GM12864 (cell line): ENCODE measurements around the gene YARS1.

Experiments
- DNase-seq: peaks from one replicate; pipeline ENCODE4 v3.0.0-alpha.2; 2011; ENCODE audit warnings: low read depth
- H3K4me3 ChIP-seq: 2 replicates; pipeline ENCODE4 v1.5.1; 2011; ENCODE audit warnings: mild to moderate bottlenecking, low read depth, low read length, control low read depth
- CTCF ChIP-seq: IDR thresholded peaks from 2 replicates; pipeline ENCODE4 v1.5.1; 2011; ENCODE audit warnings: low read depth, mild to moderate bottlenecking, moderate library complexity, low read length, control low read depth, inconsistent platforms; ENCODE audit errors: missing control alignments

YARS1 gene

GRCh38 chr1:32742199-32742947, 74.8 kb downstream of the YARS1 start:
- DNase-seq, result no peak
- TF ChIP-seq CTCF, result no peak
- H3K4me3 ChIP-seq, result no peak overlapping the region

GRCh38 chr1:32741413-32742198, 75.6 kb downstream of the YARS1 start:
- H3K4me3 ChIP-seq, result peak overlapping the region; percentile 44
- no peak for DNase-seq
- peak; percentile 33 for TF ChIP-seq CTCF

DNA sequence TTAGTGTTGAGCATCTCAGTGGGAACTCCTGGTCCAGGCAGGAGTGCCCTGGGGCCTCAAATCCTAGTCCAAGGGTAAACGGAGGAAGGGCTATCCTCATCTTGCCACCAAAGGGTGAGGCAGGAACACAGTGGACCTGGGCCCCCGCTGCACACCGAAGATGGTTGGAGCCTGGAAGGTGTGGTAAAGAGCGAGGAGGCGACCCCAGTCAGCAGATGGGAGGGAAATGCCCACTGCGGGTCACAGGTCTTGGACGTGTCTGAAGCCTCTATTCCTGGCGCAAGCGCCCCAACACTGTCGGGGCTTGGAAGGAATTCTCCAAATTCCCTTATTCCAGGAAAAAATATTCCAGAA, 76.1 kb downstream of the YARS1 start:
- H3K4me3 ChIP-seq, result peak overlapping the region; percentile 44; the same call in 1 of the 2 replicates
- DNase-seq, result no peak
- TF ChIP-seq CTCF, result no peak

GRCh38 chr1:32736812-32737791, 80.1 kb downstream of the YARS1 start:
- DNase-seq, result no peak

DNA sequence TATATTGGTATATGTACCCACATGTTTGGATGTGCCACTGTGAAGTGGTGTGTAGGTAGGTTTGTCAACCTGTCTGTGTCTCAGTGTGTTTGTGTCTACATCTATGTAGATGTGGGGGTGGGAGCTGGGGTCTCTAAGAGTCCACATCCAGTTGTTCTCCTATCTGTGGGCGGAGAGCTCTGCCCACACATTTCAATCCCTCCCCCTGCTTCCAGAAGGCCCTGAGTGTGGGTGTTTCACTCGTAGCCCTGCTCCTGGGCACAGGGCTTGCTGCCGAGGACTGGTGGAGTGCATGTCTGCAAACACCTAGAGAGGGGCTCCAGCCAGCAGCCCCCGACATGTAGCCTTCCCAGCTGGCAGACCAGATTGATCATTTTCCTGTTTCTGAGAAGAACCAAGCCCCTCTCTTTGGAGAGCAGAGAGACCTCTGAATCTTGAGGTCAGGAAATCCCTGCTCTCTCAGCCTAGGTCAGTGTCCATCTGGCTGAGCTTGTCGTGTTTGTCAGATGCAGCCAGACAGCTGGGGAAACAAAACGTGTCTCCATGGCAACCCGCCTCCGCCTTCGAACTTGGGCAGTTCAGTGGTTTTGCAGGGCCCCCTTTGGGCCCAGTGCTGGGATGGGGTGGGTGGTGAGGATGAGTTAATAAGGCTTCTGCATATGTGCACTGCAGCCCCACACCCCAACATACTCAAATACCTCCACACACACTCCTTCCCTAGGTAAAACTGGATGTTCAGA, 83.4 kb downstream of the YARS1 start:
- no peak overlapping the region for H3K4me3 ChIP-seq
- no peak for TF ChIP-seq CTCF
- DNase-seq, result no peak

More at GRCh38 chr1:32736812-32737791, 80.1 kb downstream of the YARS1 start:
- no peak overlapping the region for H3K4me3 ChIP-seq
- TF ChIP-seq CTCF, result no peak
